ENCODE results near the gene SLC29A2. TPM values are rescaled to one million over a fixed set of nuclear protein-coding genes. Genes with fewer than 3 reads are reported as not detected.

Gene SLC29A2
- total and polyA plus RNA-seq, 2 donors (not counting 1 experiment from before 2014, with no cell fraction given): 16.2 to 18.5 TPM

DNA sequence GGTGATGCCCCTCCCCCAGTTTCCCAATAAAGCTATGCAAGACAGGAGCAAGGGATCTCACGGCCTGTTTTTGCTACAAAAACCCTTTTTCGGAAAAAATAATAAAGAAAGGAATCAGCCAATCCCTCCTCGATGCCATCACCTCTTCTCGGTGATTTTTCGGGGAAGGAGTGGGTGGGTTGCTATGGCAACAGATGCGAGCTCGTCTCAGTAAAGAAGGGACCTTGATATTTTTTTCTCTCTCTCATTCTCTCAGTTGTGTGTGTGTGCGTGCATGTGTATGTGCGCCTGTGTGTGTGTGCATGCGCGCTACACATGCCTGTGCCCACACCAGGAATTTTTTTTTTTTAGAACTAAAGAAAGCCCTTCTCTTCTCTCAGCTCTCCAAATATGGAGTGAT lies 45.4 kb upstream of the SLC29A2 start:
- Histone ChIP-seq H2AFZ (ENCODE audit: insufficient read depth, low read depth, low read length, poor library complexity, severe bottlenecking) (no peak overlapping the region), H4K20me1 (ENCODE audit: control insufficient read depth, insufficient read depth, low read length, poor library complexity, severe bottlenecking) (peaks cover 7% of the 10 kb centered on the region), H3K9ac (ENCODE audit: low read length) (no peak overlapping the region), H3K27ac (ENCODE audit: low read length in 2 of 2) (no peak overlapping the region), H3K79me2 (ENCODE audit: control insufficient read depth, insufficient read depth, low read length) (no peaks in the 10 kb centered on the region), H3K4me2 (replicated peaks; ENCODE audit: low read depth, low read length, poor library complexity, severe bottlenecking) (no peak overlapping the region), H3K36me3 (replicated peaks in 1 of 2; ENCODE audit: control extremely low read depth in 1 of 2, control insufficient read depth in 1 of 2, extremely low read depth in 1 of 2, insufficient read depth in 2 of 2, low read length in 1 of 2) (no peaks in the 10 kb centered on the region), H3K9me3 (ENCODE audit: control extremely low read depth in 1 of 3, control insufficient read depth in 2 of 3, insufficient read depth in 1 of 3, low read length in 2 of 3) (peaks cover 0 to 37% (median 3%) of the 10 kb centered on the region in 3 donors), H3K4me1 (ENCODE audit: control insufficient read depth in 2 of 2, insufficient read depth in 2 of 2, low read length in 2 of 2) (peaks cover 8 to 16% of the 10 kb centered on the region in 2 donors), H3K4me3 (ENCODE audit: control extremely low read depth in 1 of 5, extremely low read depth in 1 of 5, insufficient read depth in 1 of 5, low read depth in 2 of 5, low read length in 4 of 5) (no peak overlapping the region), H3K27me3 (replicated peaks in 1 of 4; ENCODE audit: control extremely low read depth in 1 of 4, control insufficient read depth in 3 of 4, insufficient read depth in 4 of 4, low read length in 3 of 4) (peaks cover 0 to 78% (median 52%) of the 10 kb centered on the region in 4 experiments)
- ATAC-seq (ENCODE audit: low read depth): no peak
- H3K4me3 Mint-ChIP-seq: no peak overlapping the region
- no peak for DNase-seq
- H3K27ac Mint-ChIP-seq: no peak overlapping the region
- intact Hi-C loops (cut with micrococcal nuclease): no loop called here
- POLR2A ChIA-PET: no interaction called here
- H3K9me3 Mint-ChIP-seq (ENCODE audit: insufficient read depth): no peaks in the 10 kb centered on the region
- peaks cover 3% of the 10 kb centered on the region for H3K4me1 Mint-ChIP-seq
- no peak for TF ChIP-seq EZH2 (IDR thresholded peaks at IDR 0.05; ENCODE audit: borderline replicate concordance, insufficient read depth, low read depth, low read length, poor library complexity, severe bottlenecking)
- TF ChIP-seq, protein P1, sequence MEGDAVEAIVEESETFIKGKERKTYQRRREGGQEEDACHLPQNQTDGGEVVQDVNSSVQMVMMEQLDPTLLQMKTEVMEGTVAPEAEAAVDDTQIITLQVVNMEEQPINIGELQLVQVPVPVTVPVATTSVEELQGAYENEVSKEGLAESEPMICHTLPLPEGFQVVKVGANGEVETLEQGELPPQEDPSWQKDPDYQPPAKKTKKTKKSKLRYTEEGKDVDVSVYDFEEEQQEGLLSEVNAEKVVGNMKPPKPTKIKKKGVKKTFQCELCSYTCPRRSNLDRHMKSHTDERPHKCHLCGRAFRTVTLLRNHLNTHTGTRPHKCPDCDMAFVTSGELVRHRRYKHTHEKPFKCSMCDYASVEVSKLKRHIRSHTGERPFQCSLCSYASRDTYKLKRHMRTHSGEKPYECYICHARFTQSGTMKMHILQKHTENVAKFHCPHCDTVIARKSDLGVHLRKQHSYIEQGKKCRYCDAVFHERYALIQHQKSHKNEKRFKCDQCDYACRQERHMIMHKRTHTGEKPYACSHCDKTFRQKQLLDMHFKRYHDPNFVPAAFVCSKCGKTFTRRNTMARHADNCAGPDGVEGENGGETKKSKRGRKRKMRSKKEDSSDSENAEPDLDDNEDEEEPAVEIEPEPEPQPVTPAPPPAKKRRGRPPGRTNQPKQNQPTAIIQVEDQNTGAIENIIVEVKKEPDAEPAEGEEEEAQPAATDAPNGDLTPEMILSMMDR (IDR thresholded peaks at IDR 0.05): no peak
- 54% methylated on average over 5 of the region's 11 CpGs for WGBS (ENCODE audit: insufficient coverage)
- peaks cover 70% of the 10 kb centered on the region for H3K27me3 Mint-ChIP-seq
- CTCF ChIA-PET: interaction anchor here (1.5 to 2.2 kb wide), 3 partner anchors 9 to 262 kb away, joined by 4 to 10 read pairs (median 9); no protein-coding TSS in a partner anchor

- no peak for TF ChIP-seq EZH2 (IDR thresholded peaks at IDR 0.05; ENCODE audit: borderline replicate concordance, insufficient read depth, low read depth, low read length, poor library complexity, severe bottlenecking)
- TF ChIP-seq, protein P1 (IDR thresholded peaks at IDR 0.05): no peak
- no peaks in the 10 kb centered on the region for H3K79me2 ChIP-seq (ENCODE audit: control insufficient read depth, insufficient read depth, low read length)
- no peak for DNase-seq
- no peak overlapping the region for H3K27ac Mint-ChIP-seq
- peaks cover 78% of the 10 kb centered on the region for H3K27me3 Mint-ChIP-seq
- H3K27ac ChIP-seq (ENCODE audit: low read length in 2 of 2): no peak overlapping the region
- peaks cover 3% of the 10 kb centered on the region for H3K4me1 Mint-ChIP-seq
- peaks cover 0 to 16% of the 10 kb centered on the region in 2 donors for H3K4me1 ChIP-seq (ENCODE audit: control insufficient read depth in 2 of 2, insufficient read depth in 2 of 2, low read length in 2 of 2)
- H3K9me3 ChIP-seq (ENCODE audit: control extremely low read depth in 1 of 3, control insufficient read depth in 2 of 3, insufficient read depth in 1 of 3, low read length in 2 of 3): peaks cover 0 to 21% (median 0%) of the 10 kb centered on the region in 3 donors
- H3K27me3 ChIP-seq (replicated peaks in 1 of 4; ENCODE audit: control extremely low read depth in 1 of 4, control insufficient read depth in 3 of 4, insufficient read depth in 4 of 4, low read length in 3 of 4): peaks cover 0 to 83% (median 54%) of the 10 kb centered on the region in 4 experiments
- H3K9me3 Mint-ChIP-seq (ENCODE audit: insufficient read depth): no peaks in the 10 kb centered on the region
- POLR2A ChIA-PET: no interaction called here
- H2AFZ ChIP-seq (ENCODE audit: insufficient read depth, low read depth, low read length, poor library complexity, severe bottlenecking): no peak overlapping the region
- H3K9ac ChIP-seq (ENCODE audit: low read length): no peak overlapping the region
- WGBS (ENCODE audit: insufficient coverage): no CpG with 5 or more reads among the region's 2 CpGs
- no peaks in the 10 kb centered on the region for H3K36me3 ChIP-seq (replicated peaks in 1 of 2; ENCODE audit: control extremely low read depth in 1 of 2, control insufficient read depth in 1 of 2, extremely low read depth in 1 of 2, insufficient read depth in 2 of 2, low read length in 1 of 2)
- H3K4me3 ChIP-seq (ENCODE audit: control extremely low read depth in 1 of 5, extremely low read depth in 1 of 5, insufficient read depth in 1 of 5, low read depth in 2 of 5, low read length in 4 of 5): no peak overlapping the region
- H3K4me3 Mint-ChIP-seq: no peak overlapping the region
- intact Hi-C loops (cut with micrococcal nuclease): no loop called here
- no peaks in the 10 kb centered on the region for H4K20me1 ChIP-seq (ENCODE audit: control insufficient read depth, insufficient read depth, low read length, poor library complexity, severe bottlenecking)
- CTCF ChIA-PET: interaction anchor here (1.0 to 2.2 kb wide), 4 partner anchors 8 to 265 kb away, joined by 3 to 9 read pairs (median 4); no protein-coding TSS in a partner anchor
- ATAC-seq (ENCODE audit: low read depth): no peak
- H3K4me2 ChIP-seq (replicated peaks; ENCODE audit: low read depth, low read length, poor library complexity, severe bottlenecking): no peak overlapping the region
Measured at GRCh38 chr11:66415423-66415822, 43.9 kb upstream of the SLC29A2 start.

Measured in B cell (primary cell).